ENCODE measurements around the gene PHACTR1. TPM values are rescaled to one million over a fixed set of nuclear protein-coding genes. Genes with fewer than 3 reads are reported as not detected.

The PHACTR1 gene
- total RNA-seq, 4 donors from 2014 or later = 2.0 to 8.3 (median 4.5) TPM

DNA sequence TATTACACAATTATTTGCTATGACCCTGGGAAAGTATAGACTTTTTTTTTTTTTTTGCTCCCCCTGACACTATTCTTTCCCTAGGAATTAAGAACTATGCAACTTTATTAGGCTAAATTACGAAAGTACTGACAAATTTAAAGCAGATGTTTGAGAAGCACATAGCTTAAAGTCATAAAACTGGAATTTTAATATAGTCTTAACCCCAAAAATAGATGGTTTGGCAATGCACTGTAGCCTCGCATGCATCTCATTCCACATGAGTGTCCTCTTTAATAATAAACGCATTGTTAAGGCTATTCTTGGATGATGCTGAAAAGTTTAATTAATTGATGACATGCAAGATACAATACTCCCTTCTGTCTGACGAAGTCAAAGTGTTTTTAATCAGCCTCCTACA is 562.4 kb downstream of the PHACTR1 start:
- no peaks in the 10 kb centered on the region for H3K36me3 ChIP-seq
- H3K9me3 ChIP-seq = no peaks in the 10 kb centered on the region
- TF ChIP-seq POLR2A (IDR thresholded peaks at IDR 0.05) = no peak
- TF ChIP-seq, protein P1, sequence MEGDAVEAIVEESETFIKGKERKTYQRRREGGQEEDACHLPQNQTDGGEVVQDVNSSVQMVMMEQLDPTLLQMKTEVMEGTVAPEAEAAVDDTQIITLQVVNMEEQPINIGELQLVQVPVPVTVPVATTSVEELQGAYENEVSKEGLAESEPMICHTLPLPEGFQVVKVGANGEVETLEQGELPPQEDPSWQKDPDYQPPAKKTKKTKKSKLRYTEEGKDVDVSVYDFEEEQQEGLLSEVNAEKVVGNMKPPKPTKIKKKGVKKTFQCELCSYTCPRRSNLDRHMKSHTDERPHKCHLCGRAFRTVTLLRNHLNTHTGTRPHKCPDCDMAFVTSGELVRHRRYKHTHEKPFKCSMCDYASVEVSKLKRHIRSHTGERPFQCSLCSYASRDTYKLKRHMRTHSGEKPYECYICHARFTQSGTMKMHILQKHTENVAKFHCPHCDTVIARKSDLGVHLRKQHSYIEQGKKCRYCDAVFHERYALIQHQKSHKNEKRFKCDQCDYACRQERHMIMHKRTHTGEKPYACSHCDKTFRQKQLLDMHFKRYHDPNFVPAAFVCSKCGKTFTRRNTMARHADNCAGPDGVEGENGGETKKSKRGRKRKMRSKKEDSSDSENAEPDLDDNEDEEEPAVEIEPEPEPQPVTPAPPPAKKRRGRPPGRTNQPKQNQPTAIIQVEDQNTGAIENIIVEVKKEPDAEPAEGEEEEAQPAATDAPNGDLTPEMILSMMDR (IDR thresholded peaks at IDR 0.05) = no peak
- intact Hi-C loops (cut with DNase I; ENCODE audit: low total_unique reads) = no loop called here
- DNase-seq = no peak
- no peaks in the 10 kb centered on the region for H3K27me3 ChIP-seq
- H3K4me1 ChIP-seq = no peaks in the 10 kb centered on the region
- no peak overlapping the region for H3K27ac ChIP-seq
- H3K4me3 ChIP-seq = no peak overlapping the region

DNA sequence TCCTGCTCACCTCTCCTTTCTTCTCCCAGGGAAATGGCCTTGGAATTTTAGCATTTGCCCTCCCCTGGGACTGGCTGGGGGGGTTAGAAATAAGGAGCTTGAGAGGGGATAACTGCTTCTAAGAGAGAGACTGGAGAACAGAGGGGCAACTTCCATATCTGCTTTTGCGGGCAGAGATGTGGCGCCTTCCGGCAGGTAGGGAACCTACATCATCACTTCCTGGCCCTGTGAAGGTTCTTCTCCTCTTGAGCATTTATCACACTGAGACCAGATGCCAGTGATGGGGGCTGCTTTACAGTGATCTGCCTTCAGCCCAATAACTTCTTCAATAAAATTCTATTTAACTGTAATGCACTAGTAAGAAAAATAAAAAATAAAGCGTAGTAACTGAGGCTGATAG is 563.7 kb downstream of the PHACTR1 start:
- intact Hi-C loops (cut with DNase I; ENCODE audit: low total_unique reads) = no loop called here
- Histone ChIP-seq H3K4me3 (no peak overlapping the region), H3K9me3 (no peaks in the 10 kb centered on the region)

DNA sequence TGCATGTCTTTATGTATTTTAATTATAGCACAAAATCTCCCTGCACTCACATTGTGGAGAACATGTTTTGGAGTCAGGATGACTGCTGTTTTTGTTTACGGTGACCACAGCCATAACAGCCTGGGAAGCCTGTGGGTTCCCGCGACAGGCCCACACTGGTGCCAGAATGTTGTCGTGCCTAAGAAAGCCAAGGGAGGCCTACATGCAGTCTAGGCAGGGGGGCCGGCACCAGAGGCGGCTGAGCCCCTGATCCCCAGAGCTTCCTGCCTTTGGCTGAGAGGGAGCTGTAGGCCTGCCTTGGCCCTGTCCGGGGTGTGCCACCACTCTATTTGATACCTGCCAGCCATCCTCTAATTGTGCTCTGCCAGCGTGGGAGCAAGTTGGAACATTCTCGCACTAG is 565.1 kb downstream of the PHACTR1 start:
- H3K36me3 ChIP-seq = no peaks in the 10 kb centered on the region

More for the DNA sequence above, 563.7 kb downstream of the PHACTR1 start:
- no peaks in the 10 kb centered on the region for H3K36me3 ChIP-seq
- H3K4me1 ChIP-seq = no peaks in the 10 kb centered on the region
- TF ChIP-seq, protein P1 (IDR thresholded peaks at IDR 0.05) = no peak
- TF ChIP-seq POLR2A (IDR thresholded peaks at IDR 0.05) = no peak
- no peak overlapping the region for H3K27ac ChIP-seq
- DNase-seq = no peak
- H3K27me3 ChIP-seq = no peaks in the 10 kb centered on the region

DNA sequence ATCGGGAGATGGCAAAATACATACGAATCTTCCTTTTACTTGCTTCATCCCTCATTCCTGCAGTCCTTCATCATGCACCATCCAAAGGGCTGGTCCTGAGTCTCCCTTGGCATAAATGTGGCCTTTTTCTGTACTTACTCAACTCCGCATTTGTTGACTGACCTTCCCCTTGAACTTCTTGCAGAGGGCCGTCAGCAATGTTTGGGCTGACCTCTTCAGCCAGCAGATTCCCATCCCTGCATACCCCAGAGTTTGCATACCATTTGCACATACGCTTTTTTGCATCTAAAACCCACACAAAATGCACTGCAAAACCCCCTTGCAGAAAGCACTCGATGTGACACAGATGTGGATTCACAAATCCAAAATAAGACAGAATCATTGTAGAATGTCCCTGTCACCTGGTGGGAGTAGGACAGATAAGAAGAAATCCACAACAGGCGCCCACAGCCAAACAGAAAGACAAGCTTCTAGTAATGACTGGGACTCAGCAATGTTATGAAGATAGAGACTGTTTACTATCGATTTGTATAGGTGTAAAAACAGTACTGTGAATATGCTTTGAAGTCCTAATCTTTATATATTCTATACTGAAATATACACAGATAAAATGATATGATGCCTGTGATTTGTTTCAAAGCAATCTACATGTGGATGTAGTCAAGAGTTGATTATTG is 566.0 kb downstream of the PHACTR1 start:
- TF ChIP-seq, protein P1 (IDR thresholded peaks at IDR 0.05) = no peak
- TF ChIP-seq POLR2A (IDR thresholded peaks at IDR 0.05) = no peak
- Histone ChIP-seq H3K9me3 (peaks cover 0 to 7% of the 10 kb centered on the region in 2 donors), H3K4me1 (no peaks in the 10 kb centered on the region), H3K4me3 (no peak overlapping the region), H3K36me3 (no peaks in the 10 kb centered on the region), H3K27me3 (no peaks in the 10 kb centered on the region), H3K27ac (no peak overlapping the region)
- no peak for DNase-seq
- intact Hi-C loops (cut with DNase I; ENCODE audit: low total_unique reads) = no loop called here

More for the DNA sequence above, 565.1 kb downstream of the PHACTR1 start:
- H3K4me3 ChIP-seq = no peak overlapping the region
- intact Hi-C loops (cut with DNase I; ENCODE audit: low total_unique reads) = no loop called here
- no peaks in the 10 kb centered on the region for H3K4me1 ChIP-seq
- no peaks in the 10 kb centered on the region for H3K27me3 ChIP-seq
- no peak overlapping the region for H3K27ac ChIP-seq
- TF ChIP-seq, protein P1 (IDR thresholded peaks at IDR 0.05) = no peak
- no peak for TF ChIP-seq POLR2A (IDR thresholded peaks at IDR 0.05)
- no peak for DNase-seq
- peaks cover 0 to 1% of the 10 kb centered on the region in 2 donors for H3K9me3 ChIP-seq

DNA sequence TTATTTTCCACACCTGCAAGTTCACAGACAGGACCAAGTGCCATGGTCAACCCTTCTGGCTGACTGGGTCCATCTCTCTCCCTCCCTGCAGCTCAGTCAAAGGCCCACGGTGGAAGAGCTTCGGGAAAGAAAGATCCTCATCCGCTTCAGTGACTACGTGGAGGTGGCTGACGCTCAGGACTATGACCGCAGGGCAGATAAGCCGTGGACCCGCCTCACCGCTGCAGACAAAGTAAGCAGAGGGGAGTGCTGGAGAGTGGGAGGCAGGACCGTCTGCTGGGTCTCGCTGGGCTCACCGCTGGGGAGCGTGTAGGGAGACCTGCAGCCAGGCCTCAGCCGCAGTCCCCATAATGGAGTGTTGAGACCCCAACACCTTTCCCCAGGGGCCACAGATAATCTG is 566.8 kb downstream of the PHACTR1 start:
- Histone ChIP-seq H3K9me3 (peaks cover 0 to 7% of the 10 kb centered on the region in 2 donors), H3K4me3 (no peak overlapping the region), H3K36me3 (no peaks in the 10 kb centered on the region), H3K27me3 (no peaks in the 10 kb centered on the region), H3K27ac (no peak overlapping the region), H3K4me1 (no peaks in the 10 kb centered on the region)
- TF ChIP-seq POLR2A (IDR thresholded peaks at IDR 0.05) = no peak
- TF ChIP-seq, protein P1 (IDR thresholded peaks at IDR 0.05) = no peak
- intact Hi-C loops (cut with DNase I; ENCODE audit: low total_unique reads) = no loop called here
- DNase-seq = no peak
